ENCODE results near the gene ITSN2. TPM values are rescaled to one million over a fixed set of nuclear protein-coding genes. Genes with fewer than 3 reads are reported as not detected.
A peak's percentile ranks its signal among the peaks of the same experiment; 100 is the strongest.

The ITSN2 gene
- polyA plus RNA-seq, 3 donors: 26.0 to 91.1 (median 40.4) TPM

DNA sequence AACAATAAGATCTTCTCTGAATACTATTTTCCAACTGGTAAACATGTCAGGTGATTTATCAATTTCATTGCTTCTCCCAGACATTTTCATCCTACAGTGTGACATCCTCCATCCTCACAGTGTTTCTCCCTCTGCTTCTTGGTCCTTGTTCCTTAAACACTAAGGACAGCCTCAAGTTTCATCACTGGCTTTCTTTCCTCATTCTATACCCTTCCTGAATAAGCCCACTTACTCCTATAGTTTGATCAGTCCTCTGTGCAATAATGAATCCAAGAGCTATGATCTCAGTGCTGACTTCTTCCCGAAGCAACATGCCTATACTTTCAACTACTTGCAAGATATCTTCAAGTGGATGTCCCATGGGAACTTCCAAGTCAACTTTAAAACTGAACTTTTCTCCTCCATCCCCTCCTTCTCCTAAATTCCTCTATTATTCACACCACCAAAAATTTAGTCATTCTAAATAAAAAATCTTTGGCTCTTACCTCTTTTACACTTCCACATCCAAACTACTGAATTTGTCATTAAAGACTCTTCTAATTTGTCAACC is 97.8 kb downstream of the ITSN2 start:
- Histone ChIP-seq H3K9ac (ENCODE audit: insufficient read depth, low read length, poor library complexity, severe bottlenecking) (no peak overlapping the region), H3K27me3 (ENCODE audit: control insufficient read depth in 2 of 2, insufficient read depth in 2 of 2, low read length in 2 of 2) (no peaks in the 10 kb centered on the region), H3K4me1 (ENCODE audit: control insufficient read depth in 1 of 2, insufficient read depth in 2 of 2, low read length in 2 of 2) (no peaks in the 10 kb centered on the region), H3K79me2 (ENCODE audit: insufficient read depth, low read length) (no peaks in the 10 kb centered on the region), H3K36me3 (replicated peaks in 1 of 2; ENCODE audit: control insufficient read depth in 1 of 2, insufficient read depth in 2 of 2, low read length in 2 of 2) (peaks cover 83 to 96% of the 10 kb centered on the region in 2 donors), H3K27ac (ENCODE audit: low read depth in 1 of 2, low read length in 2 of 2) (no peak overlapping the region), H3K9me3 (replicated peaks in 1 of 2; ENCODE audit: control insufficient read depth in 1 of 2, insufficient read depth in 1 of 2, low read length in 2 of 2) (no peaks in the 10 kb centered on the region), H3K4me3 (replicated peaks in 1 of 3; ENCODE audit: low read depth in 2 of 3, low read length in 3 of 3) (no peak overlapping the region), H4K20me1 (ENCODE audit: insufficient read depth, low read length) (peaks cover 28% of the 10 kb centered on the region), H3K4me2 (replicated peaks; ENCODE audit: extremely low read depth, low read length, poor library complexity, severe bottlenecking) (no peak overlapping the region), H2AFZ (ENCODE audit: insufficient read depth, low read depth, low read length, poor library complexity, severe bottlenecking) (no peak overlapping the region)
- WGBS (ENCODE audit: insufficient coverage): 100% methylated on average over 1 of the region's 1 CpG
- TF ChIP-seq, protein P1, sequence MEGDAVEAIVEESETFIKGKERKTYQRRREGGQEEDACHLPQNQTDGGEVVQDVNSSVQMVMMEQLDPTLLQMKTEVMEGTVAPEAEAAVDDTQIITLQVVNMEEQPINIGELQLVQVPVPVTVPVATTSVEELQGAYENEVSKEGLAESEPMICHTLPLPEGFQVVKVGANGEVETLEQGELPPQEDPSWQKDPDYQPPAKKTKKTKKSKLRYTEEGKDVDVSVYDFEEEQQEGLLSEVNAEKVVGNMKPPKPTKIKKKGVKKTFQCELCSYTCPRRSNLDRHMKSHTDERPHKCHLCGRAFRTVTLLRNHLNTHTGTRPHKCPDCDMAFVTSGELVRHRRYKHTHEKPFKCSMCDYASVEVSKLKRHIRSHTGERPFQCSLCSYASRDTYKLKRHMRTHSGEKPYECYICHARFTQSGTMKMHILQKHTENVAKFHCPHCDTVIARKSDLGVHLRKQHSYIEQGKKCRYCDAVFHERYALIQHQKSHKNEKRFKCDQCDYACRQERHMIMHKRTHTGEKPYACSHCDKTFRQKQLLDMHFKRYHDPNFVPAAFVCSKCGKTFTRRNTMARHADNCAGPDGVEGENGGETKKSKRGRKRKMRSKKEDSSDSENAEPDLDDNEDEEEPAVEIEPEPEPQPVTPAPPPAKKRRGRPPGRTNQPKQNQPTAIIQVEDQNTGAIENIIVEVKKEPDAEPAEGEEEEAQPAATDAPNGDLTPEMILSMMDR (IDR thresholded peaks at IDR 0.05): no peak
- intact Hi-C loops (cut with micrococcal nuclease): no loop called here
- H3K4me1 Mint-ChIP-seq: peaks cover 4% of the 10 kb centered on the region
- no peaks in the 10 kb centered on the region for H3K9me3 Mint-ChIP-seq
- H3K36me3 Mint-ChIP-seq: peaks cover 44 to 46% of the 10 kb centered on the region in 2 donors
- peaks cover 0 to 2% (median 0%) of the 10 kb centered on the region in 3 donors for H3K27me3 Mint-ChIP-seq (ENCODE audit: low read depth in 3 of 3)
- peak overlapping the region in 3 of 7 donors; percentile 5 to 21 (median 7) for H3K27ac Mint-ChIP-seq
- no peak for DNase-seq
- no peak overlapping the region for H3K4me3 Mint-ChIP-seq

DNA sequence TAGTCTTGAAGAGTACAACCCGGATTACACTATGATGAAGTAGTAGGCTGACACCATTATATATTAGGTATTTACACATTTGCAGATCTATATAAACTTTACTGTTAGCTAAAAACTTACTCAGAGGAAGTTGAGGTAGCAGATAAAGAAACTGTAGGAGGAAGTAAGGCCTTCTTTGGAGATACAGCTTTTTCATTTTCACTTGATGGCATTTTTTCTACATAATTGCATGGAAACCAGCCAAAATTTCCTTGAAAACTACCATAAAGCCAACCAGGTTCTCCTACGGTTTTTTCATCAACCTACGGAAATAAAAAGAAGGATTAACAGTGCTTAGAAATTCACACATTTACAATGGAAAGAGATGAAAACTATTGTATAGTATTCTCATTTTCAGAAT is 98.9 kb downstream of the ITSN2 start:
- H3K79me2 ChIP-seq (ENCODE audit: insufficient read depth, low read length): no peaks in the 10 kb centered on the region
- Mint-ChIP-seq H3K36me3 (peaks cover 37 to 45% of the 10 kb centered on the region in 2 donors), H3K9me3 (no peaks in the 10 kb centered on the region), H3K27ac (no peak overlapping the region), H3K4me3 (no peak overlapping the region), H3K4me1 (peaks cover 4% of the 10 kb centered on the region), H3K27me3 (ENCODE audit: low read depth in 3 of 3) (no peaks in the 10 kb centered on the region)
- no peak overlapping the region for H3K4me3 ChIP-seq (replicated peaks in 1 of 3; ENCODE audit: low read depth in 2 of 3, low read length in 3 of 3)
- peaks cover 27% of the 10 kb centered on the region for H4K20me1 ChIP-seq (ENCODE audit: insufficient read depth, low read length)
- H3K36me3 ChIP-seq (replicated peaks in 1 of 2; ENCODE audit: control insufficient read depth in 1 of 2, insufficient read depth in 2 of 2, low read length in 2 of 2): peaks cover 85 to 96% of the 10 kb centered on the region in 2 donors
- intact Hi-C loops (cut with micrococcal nuclease): no loop called here
- WGBS (ENCODE audit: insufficient coverage): no CpG with 5 or more reads among the region's 3 CpGs
- no peaks in the 10 kb centered on the region for H3K27me3 ChIP-seq (ENCODE audit: control insufficient read depth in 2 of 2, insufficient read depth in 2 of 2, low read length in 2 of 2)
- no peak for DNase-seq
- TF ChIP-seq, protein P1 (IDR thresholded peaks at IDR 0.05): no peak
- no peaks in the 10 kb centered on the region for H3K4me1 ChIP-seq (ENCODE audit: control insufficient read depth in 1 of 2, insufficient read depth in 2 of 2, low read length in 2 of 2)
- no peak overlapping the region for H3K4me2 ChIP-seq (replicated peaks; ENCODE audit: extremely low read depth, low read length, poor library complexity, severe bottlenecking)
- no peak overlapping the region for H2AFZ ChIP-seq (ENCODE audit: insufficient read depth, low read depth, low read length, poor library complexity, severe bottlenecking)
- H3K27ac ChIP-seq (ENCODE audit: low read depth in 1 of 2, low read length in 2 of 2): peak overlapping the region in 1 of 2 donors; percentile 47
- H3K9ac ChIP-seq (ENCODE audit: insufficient read depth, low read length, poor library complexity, severe bottlenecking): no peak overlapping the region
- no peaks in the 10 kb centered on the region for H3K9me3 ChIP-seq (replicated peaks in 1 of 2; ENCODE audit: control insufficient read depth in 1 of 2, insufficient read depth in 1 of 2, low read length in 2 of 2)
